Measurements from ENCODE around the gene DNAJC5G.
A peak's percentile ranks its signal among the peaks of the same experiment; 100 is the strongest.
"Not testable (repeated sequence)": the region's sequence is repeated elsewhere in the genome, so short reads cannot be mapped to it uniquely, and the experiment has no call there.

The DNAJC5G gene

DNA sequence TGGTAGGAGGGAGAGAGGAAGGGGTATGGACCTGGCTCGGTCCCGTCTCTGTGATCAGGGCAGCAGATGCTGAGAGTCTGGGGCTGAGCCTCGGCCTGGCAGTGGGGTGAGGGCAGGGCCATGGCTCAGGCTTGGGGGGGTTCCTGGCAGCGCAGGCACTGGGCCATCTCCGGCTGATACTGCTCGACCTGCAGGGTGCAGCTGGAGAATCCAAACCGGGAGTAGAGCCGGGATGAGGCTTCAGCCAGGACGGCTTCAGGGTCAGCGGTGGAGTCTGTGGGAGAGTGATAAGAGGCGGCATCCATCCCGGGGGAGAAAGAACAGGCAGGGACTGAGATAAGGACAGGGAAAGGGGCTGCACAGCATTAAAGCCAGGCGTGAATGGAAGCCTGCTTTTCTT, 20.0 kb upstream of the DNAJC5G start:
- DNase-seq: no peak

DNA sequence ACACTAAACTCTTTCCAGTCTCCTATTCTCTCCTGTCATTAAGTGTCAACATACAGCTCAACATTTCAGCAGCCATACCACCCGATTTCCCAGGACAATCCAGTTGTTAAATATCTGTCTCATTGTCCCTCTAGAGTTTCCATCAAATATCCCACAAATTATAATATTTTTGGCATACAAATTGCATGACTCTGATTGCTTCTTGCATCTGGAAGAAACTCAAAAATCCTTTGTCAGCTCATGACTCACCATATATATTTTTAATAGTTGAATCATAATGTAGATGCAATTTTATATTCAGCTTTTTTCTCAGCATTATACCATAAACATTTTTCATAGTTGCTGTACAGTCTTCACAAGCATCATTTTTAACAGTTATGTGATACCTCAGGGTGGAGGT, 19.6 kb upstream of the DNAJC5G start:
- no peak for DNase-seq

DNA sequence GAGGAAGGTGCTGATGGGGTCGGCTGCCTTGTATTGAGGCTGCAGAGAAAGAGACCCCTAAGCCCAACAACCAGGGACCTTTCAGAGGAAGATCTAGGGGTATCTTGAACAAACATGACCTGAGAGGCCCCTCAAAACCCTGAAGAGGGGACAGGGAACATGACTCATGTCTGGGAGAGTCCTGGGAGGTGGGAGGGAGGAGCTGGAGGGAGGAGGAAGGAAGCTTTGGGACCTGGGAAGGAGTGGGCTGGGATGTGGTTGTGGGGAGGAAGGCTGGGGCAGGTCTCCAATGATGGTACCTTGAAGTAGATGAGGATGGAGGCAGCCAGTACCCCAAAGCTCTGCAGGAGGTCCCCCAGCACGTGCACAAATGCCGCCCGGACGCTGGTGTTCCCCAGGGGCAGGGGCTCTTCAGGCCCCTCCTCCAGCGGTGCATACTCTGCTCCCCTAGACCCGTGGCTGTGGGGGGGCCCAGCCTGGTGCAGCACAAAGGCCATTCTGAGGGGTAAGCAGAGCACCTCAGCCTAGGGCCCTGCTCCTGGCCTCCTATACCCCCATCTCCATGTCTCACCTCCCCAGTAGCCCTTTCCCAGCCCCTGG, 18.3 kb upstream of the DNAJC5G start:
- no peak for DNase-seq

DNA sequence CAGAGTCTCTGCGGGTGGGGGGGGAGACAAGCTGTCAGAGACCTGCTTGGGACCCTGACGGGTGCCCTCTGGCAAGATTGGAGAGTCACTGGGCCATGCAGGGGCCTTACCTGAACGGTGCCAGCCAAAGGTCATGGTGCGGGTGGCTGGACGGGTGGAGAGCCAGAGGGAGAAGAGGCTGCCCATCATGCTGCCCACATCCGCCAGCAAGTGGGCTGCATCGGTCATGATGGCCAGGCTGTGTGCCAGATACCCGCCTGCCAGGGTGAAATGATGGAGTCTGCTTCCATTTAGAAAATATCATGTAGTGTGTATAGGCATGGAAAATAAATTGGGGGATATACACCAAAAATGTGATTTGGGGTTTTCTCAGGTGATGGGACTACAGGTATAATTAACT, 17.2 kb upstream of the DNAJC5G start:
- no peak for DNase-seq

- no peak for DNase-seq
Observed at GRCh38 chr2:27261241-27261925, 13.8 kb upstream of the DNAJC5G start.

DNA sequence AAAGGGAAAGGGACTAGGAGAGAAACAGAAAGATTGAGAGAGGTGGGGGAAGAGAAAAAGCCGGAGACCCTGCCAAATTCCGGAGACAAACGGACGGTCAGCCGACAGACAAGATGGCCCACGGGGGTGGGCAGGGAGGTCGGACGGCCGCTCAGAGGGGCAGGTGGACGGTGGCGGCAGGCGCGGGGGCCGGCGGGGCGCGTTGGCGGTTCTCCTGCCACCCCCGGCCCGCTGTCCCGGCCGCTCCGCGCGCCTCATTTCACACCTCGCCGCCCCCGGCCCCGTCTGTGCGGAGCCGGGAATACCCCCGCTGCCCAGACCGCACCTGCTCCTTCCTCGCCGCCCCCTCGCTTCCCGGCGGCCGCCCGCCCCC, 13.3 kb upstream of the DNAJC5G start:
- DNase-seq: no peak

GRCh38 chr2:27262379-27263286, 12.6 kb upstream of the DNAJC5G start, which contains the start of gene SLC30A3:
Gene SLC30A3 (minus strand): TSS chr2:27263047. CDS start chr2:27262906, 141 bp downstream.
- peak; percentile 63 to 71 for DNase-seq

DNA sequence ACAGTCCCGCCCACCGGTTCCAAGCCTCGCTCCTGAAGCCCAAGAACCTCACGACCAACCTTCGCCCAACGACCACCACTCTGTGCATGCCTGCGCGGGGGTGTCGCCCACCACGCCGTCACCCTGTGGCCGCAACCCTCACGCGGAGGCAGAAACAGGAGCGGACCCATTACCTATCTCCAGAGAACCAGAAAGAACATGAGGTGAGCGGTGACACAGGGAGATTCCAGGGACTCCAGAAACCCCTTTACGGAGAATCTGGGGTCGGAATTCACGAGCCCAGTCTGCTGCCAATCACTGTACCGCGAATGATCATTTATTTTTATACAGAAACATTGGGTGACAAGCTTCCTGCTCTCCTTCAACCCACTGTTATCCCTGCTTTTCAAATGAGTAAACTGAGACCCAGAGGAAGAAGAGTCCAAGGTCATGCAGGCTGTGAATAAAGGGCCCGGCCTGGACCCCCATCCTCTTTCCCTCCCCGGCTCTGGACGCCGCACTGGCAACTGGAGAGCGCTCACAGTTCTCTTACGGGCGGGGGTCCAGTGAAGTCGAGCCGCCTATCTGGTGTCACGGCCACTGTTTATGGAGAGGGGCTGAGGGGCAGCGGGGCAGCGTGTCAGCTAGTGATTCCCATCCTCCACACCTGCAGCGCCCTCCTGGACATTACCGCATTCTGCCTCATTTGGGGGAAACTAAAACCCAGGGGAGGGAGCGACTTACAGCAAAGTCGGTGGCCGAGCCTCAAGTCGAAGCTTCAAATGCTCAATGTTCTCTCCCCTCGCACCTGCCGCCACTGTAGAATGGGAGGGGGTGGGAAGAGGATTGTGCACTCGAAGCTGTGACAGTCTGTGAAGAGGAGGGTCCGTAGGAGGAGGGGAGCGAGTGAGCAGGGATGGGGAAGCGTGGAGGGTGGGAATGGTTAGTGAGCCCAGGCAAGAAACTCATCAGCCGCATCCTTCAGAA, 11.7 kb upstream of the DNAJC5G start:
- DNase-seq: no peak

DNA sequence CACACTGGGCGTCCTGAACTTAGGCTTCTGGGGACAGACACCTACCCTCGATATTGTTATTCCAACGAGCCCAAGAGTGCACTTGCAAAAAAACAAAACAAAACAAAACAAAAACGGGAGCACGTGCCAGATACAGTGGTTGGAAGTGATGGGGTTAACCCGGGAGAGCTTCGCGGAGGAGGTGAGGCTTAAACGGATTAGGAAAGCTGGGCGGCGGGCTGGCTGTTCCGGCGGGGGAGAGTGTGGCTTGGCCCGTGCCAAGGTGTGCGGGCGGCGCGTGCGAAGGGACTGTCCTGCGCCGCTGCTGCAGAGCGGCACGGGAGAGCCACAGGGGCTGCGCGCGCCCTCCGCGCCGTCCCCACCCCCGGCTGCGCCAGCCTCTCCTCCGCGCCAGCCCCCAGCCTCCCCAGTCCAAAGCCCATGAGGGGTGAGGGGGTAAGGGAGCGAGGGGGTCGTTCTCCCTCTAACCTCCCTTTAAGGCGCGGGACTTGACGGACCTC, 10.9 kb upstream of the DNAJC5G start:
- DNase-seq: no peak

- DNase-seq: peak; percentile 46 to 48
Observed at GRCh38 chr2:27264753-27265535, 10.3 kb upstream of the DNAJC5G start.

DNA sequence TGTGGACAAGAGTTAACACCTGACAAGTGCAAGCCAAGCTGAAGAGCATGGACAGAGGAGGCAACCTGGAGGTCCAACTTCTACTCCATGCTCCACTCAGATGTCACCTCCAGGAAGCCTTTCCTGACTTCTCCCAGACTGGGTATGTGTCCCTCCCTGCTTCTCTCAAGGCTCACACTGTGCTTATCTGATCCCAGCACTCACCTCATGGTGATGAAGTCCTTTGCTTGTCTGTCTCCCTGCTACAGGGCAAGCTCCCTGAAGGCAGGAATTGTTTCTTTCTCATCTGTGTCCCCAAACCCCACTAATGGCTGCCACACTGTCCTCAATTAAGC, 9.7 kb upstream of the DNAJC5G start:
- no peak for DNase-seq

GRCh38 chr2:27268296-27268695, 6.9 kb upstream of the DNAJC5G start:
- DNase-seq: not testable (repeated sequence)

GRCh38 chr2:27270131-27270530, 5.1 kb upstream of the DNAJC5G start:
- DNase-seq: no peak

- DNase-seq: no peak
Observed at GRCh38 chr2:27270670-27271069, 4.6 kb upstream of the DNAJC5G start.

DNA sequence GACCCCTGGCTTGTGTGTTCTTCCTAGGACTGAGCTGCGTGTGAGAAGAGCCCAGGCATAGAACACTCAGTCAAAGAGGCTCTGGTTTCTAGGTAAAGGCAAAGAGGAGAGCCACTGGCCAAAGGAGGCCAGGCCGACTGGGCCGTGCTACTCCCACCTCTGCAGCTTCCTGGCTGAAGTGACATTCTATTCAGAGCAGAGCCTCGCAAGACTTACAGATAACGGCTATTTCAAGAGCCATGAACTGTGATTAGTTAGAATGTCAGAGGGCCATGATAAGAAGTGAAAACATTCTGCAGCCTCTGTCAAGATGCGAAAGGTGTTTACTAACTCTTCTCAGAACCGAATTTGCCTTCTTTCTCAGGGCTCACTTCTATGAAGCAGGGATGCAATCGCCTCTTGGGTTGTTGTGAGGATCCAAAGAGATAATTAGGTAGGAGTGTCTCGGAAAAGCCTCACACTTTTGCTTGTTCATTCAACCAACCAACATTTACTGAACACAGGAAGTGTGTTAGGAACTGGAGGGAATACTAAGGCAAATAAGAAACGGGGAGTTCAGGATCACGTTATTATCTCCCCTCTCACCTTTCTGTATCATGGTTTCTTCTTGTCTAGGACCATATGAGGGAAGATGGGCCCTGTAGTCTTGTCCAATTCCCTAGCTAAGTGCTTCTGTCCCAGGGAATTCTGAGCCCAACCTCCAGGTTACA, 3.4 kb upstream of the DNAJC5G start:
- no peak for DNase-seq

DNA sequence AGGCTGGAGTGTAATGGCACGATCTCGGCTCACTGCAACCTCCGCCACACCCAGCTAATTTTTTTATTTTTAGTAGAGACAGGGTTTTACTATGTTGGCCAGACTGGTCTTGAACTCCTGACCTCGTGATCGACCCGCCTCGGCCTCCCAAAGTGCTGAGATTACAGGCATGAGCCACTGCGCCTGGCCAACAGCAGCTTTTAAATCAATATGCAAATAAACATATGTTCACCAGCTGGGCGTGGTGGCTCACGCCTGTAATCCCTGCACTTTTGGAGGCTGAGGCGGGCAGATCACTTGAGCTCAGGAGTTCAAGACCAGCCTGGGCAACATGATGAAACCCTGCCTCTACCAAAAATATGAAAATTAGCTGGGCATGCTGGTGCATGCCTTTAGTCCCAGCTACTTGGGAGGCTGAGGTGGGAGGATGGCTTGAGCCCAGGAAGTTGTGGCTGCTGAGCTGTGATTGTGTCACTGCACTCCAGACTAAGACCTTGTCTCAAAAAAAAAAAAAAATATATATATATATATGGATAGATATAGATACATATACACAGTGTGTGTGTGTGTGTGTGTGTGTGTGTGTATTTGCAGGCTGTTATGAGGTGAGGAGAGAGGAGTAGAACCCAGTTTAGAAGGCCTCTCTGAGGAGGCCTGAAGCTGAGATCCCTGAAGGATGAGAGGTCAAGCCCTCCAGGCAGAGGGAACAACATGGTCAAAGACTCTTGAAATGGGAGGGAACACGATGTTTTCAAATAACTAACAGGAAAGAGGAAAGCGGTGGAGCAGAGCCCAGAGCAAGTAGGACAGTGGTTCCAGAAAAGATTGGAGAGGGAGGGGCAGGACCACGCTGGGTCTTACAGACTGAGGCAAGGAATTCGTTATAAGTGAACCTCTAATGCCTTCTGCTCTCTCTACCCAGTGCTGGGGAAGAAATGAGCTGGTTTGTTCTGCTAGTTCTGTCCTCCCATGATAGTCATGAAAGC, 2.4 kb upstream of the DNAJC5G start:
- DNase-seq: not testable (repeated sequence)

DNA sequence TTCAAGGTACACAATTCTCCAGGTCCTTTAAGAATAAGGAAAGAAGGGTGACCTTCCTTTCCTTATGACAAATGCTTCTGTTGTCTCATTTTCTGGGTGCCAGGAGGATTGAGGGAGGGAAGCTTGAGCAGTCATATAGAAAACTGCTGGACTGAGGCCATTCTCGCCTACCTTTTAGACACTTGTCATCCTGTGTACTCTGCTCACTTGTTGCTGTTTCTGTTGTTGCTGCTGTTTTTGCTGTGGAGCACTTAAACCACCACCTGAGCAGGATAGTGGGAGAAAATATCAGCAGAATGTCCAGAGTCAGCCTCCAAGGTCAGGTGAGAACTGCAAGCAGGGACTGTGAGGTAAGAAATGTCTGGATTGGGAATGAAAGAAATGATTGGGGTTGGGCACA, 2.8 kb downstream of the DNAJC5G start:
- no peak for DNase-seq

DNA sequence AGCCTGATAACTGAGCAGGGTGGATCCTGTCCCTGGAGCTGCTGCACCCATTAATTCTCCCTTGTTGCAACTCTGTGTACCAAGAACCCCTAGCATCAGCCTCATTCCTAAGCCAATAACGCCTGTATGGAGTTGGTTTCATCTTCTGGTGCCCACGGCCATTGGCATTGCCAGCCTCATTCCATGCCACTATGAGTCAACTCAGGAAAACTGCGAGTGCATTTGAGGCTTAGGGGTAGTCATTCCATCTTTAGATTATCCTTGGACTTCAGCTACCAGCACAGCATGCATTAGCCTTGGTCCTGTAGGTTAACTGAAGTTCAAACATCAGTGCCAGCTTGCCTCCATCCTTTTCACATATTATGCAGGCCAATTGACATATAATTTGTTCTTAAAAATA, 5.6 kb downstream of the DNAJC5G start:
- no peak for DNase-seq

GRCh38 chr2:27281442-27281841, 6.2 kb downstream of the DNAJC5G start:
- DNase-seq: no peak

Measured in activated CD4-positive, alpha-beta T cell treated with anti-CD3 and anti-CD28 coated beads, Interleukin-2, amount 50 U/mL, for 4 hours (primary cell).